ENCODE results near the gene PTPRN2.
"Not testable (repeated sequence)": the region's sequence is repeated elsewhere in the genome, so short reads cannot be mapped to it uniquely, and the experiment has no call there.

The PTPRN2 gene

DNA sequence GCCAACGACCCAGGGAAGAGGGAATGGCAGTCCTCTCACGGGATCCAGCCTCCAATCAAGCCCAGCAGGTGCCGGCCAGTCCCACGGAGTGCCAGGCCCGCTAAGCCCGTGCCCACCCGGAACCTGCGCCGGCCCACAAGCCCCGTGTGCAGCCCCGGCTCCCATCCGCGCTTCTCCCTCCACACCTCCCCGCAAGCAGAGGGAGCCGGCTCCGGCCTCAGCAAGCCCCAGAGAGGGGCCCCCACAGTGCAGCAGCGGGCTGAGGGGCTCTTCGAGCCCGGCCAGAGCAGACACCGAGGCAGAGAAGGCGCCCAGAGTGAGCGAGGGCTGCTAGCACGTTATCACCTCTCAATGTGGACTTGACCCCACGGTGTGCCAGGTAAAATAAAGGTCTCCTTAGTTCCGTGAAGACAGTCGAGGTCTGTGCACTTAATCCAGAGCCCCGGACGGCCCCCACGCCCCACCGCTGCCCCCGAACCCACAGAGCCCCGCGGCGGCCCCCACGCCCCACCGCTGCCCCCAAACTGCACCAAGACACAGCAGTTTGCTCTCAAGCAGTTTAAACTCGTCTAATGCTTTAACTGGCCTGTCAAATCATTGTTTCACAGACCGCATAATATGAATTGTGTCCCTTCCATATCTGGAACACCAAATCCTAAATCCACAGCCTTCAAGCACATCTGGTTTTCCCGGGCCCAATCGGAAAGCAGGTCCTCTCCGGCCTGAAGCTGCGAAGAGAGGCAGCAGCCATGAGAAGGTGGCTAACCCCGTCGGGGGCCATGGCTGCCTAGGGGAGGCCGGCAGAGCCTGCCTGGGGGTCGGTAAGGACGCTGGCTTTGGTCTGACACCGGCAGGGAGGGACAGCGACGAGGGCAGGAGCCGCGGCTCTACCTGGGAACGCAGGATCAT is 307.8 kb downstream of the PTPRN2 start:
- no peak for DNase-seq (ENCODE audit: low read depth, low spot score)

GRCh38 chr7:158278745-158279320 is 308.8 kb downstream of the PTPRN2 start:
- no peak for DNase-seq (ENCODE audit: low read depth, low spot score)

GRCh38 chr7:158277219-158278141 is 310.1 kb downstream of the PTPRN2 start:
- DNase-seq (ENCODE audit: low read depth, low spot score), result no peak

DNA sequence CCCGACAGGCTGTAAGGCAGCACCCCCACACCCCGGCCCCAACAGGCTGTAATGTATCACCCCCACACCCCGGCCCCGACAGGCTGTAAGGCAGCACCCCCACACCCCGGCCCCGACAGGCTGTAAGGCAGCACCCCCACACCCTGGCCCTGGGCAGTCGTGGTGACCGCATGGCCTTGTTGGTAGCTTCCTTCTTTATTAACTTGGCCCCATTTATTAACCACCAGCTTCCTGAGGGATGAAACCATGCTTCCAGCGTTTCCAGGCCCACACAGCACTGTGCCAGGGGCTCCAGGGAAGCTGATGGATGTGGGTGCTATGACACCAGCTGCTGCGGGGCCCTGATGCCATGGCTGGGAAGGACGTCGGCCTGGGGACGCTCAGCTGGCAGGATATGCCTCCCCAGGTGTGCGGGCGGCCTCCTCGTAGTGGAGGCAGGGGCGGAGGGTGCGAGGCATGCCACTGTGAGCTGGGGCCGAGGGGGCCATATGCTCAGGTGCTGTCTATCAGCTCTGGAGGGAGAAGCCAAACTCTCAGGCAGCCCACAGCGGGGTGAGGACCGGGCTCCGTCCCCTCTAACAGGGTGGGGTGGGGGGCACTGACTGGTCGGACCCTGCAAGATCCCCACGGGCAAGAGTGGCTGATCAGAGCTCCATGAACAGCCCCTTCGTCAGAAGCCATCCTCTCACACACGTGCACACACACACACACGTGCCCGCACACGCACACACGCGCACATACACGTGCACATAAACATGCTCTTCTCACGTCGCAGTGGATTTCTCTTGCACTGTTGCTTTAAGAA is 311.0 kb downstream of the PTPRN2 start:
- DNase-seq (ENCODE audit: low read depth, low spot score), result no peak

DNA sequence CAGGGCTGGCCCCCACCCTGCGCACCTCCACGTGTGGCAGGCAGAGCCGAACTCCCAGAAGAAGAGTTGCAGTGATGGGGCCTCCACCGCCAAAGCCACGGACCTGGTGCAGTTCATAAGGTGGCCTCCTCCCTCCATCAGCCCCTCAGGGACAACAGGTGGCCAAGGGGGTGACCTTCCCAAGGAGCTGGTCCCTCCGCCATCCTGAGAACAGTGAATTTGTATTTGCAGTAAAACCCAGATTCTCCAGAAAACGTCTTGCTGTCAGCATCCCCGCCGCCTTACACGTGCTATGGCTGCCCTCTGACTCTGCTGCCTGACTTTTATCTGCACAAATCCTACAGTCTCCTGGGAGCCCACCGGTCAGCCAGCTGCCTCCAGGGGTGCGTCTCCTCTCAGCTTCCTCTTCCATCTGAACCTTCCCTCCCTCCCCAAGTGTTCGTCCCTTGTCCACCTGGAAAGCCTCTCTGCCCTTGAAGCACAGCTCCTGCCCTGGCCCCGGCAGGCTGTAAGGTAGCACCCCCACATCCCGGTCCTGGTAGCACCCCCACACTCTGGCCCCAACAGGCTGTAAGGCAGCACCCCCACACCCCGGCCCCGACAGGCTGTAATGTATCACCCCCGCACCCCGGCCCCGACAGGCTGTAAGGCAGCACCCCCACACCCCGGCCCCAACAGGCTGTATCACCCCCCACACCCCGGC is 311.8 kb downstream of the PTPRN2 start:
- no peak for DNase-seq (ENCODE audit: low read depth, low spot score)

DNA sequence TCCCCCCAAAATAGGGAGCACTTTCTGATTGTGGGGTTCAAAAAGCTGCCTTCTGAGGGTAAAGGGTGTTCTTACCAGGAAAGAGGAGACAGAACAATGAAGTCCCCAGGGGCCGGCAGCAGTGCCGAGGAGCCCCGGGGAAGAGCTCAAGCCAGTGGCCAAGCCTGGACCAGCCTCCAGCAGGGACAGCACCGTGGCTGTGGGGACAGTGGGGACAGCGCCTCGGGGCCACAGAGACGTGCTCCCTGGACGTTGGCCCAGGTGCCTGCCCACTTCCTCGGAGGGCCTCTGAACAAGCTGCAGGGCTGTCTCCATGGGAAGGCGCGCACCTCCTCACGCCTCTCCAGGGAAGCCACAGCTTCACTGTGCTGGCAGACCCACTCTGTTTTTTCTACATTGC is 312.6 kb downstream of the PTPRN2 start:
- DNase-seq (ENCODE audit: low read depth, low spot score), result no peak

DNA sequence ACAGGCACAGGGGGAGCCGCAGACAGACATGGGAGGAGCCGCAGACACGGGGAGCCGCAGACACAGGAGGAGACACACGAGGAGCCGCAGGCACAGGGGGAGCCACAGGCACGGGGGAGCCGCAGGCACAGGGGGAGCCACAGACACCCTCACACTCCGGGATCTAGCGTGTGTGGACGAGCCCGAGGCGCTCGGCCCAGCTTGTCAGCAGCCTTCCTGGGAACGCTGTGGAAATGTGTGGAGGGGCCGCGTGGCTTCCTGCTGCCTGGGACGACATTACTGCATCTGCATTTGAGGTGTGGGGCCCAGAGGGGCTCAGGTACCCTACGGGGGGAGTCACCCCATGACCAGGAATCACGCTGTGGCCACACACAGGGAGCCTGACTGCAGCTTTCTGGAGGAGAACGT is 313.2 kb downstream of the PTPRN2 start:
- DNase-seq (ENCODE audit: low read depth, low spot score), result no peak

DNA sequence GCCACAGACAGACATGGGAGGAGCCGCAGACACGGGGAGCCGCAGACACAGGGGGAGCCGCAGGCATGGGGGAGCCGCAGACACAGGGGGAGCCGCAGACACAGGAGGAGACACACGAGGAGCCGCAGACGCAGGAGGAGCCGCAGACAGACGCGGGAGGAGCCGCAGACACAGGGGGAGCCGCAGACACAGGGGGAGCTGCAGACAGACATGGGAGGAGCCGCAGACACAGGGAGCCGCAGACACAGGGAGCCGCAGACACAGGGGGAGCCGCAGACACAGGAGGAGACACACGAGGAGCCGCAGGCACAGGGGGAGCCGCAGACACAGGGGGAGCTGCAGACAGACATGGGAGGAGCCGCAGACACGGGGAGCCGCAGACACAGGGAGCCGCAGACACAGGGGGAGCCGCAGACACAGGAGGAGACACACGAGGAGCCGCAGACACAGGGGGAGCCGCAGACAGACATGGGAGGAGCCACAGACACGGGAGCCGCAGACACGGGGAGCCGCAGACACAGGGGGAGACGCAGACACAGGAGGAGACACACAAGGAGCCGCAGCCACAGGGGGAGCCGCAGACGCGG is 313.8 kb downstream of the PTPRN2 start:
- not testable (repeated sequence) for DNase-seq (ENCODE audit: low read depth, low spot score)

- DNase-seq (ENCODE audit: low read depth, low spot score), result no peak
Measured at GRCh38 chr7:158273138-158273651, 314.4 kb downstream of the PTPRN2 start.

DNA sequence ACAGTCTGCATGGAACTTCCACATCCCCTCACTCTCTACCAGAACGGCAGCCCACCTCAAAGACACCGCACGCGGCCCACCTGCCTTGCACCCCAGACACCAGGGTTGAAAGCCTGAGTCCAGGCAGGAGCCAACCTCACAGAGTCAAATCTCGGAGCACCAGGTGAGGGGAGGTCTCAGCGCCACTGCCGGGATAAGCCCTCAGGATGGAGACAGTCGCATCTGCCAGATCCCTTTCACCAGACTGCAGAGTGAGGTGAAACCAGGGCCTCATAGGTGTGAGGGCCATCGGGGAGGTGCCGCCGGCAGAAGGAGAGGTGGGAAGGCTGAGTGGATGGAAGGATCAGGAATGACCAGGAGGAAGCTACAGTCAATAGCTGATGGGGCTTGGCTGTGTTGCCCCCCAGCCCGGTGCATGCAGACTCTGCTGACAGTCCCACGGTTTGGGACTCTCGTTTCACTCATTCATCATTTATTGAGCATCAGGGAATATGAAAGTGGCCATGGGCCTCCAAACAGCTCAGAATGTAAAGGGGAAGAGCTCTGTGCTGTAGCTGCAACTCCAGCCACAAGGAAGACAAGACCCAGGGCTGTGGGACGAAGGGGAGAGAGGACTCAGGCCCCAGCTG is 315.0 kb downstream of the PTPRN2 start:
- no peak for DNase-seq (ENCODE audit: low read depth, low spot score)

DNA sequence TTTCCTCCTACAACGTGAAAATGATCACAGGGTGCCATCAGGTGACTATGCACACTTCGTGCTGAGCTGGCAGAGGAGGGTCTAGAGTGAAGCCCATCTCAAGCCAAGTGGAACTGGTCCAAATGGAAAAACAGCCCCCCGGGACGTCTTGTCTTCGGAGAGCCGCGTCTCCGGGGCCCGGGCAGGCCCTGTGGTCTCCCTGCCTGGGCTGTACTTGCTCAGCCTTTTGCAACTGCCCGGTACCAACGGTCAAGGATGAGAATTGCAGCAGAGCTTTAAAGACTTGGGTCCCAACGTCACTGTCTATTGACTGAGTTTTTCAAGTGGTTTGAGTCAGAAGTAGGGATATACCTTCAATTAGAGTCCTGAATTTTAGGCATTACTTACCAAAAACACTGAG is 315.5 kb downstream of the PTPRN2 start:
- no peak for DNase-seq (ENCODE audit: low read depth, low spot score)

DNA sequence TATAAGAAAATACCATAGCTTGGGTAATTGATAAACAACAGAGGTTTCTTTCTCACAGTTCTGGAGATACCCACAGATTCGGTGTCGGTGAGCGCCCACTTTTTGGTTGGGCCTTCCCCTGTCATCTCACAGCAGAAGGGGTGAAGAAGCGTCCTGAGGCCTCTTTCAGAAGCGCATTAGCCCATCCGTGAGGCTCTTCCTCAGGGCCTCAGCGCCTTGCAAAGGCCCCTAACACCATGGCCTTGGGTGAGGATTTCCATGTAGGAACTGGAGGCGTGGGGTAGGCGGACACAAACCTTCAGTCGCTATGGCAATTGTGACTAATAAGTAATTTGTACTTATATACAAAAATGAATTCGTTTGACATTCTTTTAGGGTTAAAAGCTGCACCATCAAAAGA is 316.0 kb downstream of the PTPRN2 start:
- DNase-seq (ENCODE audit: low read depth, low spot score), result no peak

- no peak for DNase-seq (ENCODE audit: low read depth, low spot score)
Measured at GRCh38 chr7:158270856-158271413, 316.7 kb downstream of the PTPRN2 start.

- DNase-seq (ENCODE audit: low read depth, low spot score), result no peak
Measured at GRCh38 chr7:158270106-158270775, 317.4 kb downstream of the PTPRN2 start.

DNA sequence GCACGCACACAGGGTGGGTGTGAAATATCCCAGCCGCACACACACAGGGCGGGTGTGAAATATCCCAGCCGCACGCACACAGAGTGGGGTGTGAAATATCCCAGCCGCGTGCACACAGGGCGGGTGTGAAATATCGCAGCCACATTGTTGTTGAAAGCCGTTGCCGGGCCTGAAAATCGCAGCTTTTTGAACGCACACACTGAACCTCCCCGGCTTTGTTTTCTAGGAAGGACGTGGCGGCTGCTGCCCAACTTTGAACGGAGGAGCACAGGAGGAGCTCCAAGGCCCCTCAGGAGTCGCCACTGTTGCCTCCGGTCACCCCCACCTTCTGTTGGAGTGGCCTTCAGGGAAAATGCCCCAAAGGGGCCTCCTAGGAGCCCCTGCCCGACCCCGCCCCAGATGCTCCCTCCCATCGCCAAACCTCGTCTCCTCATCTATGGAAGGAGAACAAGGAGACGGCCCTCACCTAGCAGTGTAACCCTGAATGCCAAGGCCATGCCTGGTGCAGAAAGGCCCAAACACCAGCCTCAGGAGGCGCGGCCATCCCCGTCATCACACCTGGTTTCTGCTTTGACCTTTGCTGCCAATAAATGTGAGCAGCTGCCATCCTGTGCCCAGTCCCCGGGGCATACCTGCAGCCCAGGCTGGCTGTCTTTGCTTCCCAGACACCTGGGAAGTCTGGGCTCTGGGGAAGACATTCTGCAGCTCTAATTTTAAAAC is 318.6 kb downstream of the PTPRN2 start:
- no peak for DNase-seq (ENCODE audit: low read depth, low spot score)

- no peak for DNase-seq (ENCODE audit: low read depth, low spot score)
Measured at GRCh38 chr7:158267742-158268435, 319.7 kb downstream of the PTPRN2 start.

All from smooth muscle cell of the brain vasculature (primary cell).